HepG2 (cell line): Measurements from ENCODE around the gene OR8B2. TPM values are rescaled to one million over a fixed set of nuclear protein-coding genes. Genes with fewer than 3 reads are reported as not detected.

ENCODE experiments used
- ATAC-seq: fragments of 200-7000 bp; cut with Tn5 transposase; 3 replicates; pipeline ENCODE4 v1.9.1; 2020; ENCODE audit warnings: mild to moderate bottlenecking, moderate library complexity
- Bru-seq: library from RNA; stranded (reverse); fragments of 400-500 nt; gene quantifications from one replicate; lab custom pipeline; 2021; lab: Mats Ljungman, UMichigan
- BruChase-seq, 2 experiments: library from RNA; stranded (reverse); fragments of 400-500 nt; gene quantifications; one replicate each; lab custom pipeline; 2021; lab: Mats Ljungman, UMichigan
- BruUV-seq: library from RNA; stranded (reverse); fragments of 400-500 nt; replicated peaks from 2 replicates; lab custom pipeline; 2021; lab: Mats Ljungman, UMichigan
- CTCF ChIA-PET: fragments of 300-600 bp; formaldehyde crosslinking; extraction: SDS; loops from one replicate; lab custom pipeline; 2021; ENCODE audit warnings: low total read pairs, inconsistent platforms, low intra/inter-chr PET ratio; lab: Yijun Ruan, JAX
- POLR2A ChIA-PET: fragments of 350-600 bp; sonication (Branson Sonifier 250); formaldehyde crosslinking; loops from one replicate; lab custom pipeline; 2020; ENCODE audit warnings: antibody characterized with exemption, inconsistent platforms; lab: Yijun Ruan, JAX
- DNase-seq: peaks from one replicate; pipeline ENCODE4 v3.0.0-alpha.2; 2015; ENCODE audit warnings: low spot score
- FAIRE-seq: peaks from 3 replicates; lab custom pipeline; 2011; peaks lifted over from hg19 to GRCh38; lab: Jason Lieb, UNC
- H2AFZ ChIP-seq: one replicate; pipeline ENCODE4 v1.6.1; 2011; ENCODE audit warnings: low read length, inconsistent platforms
- H3K27ac ChIP-seq: fragments of 300-600 bp; 3 replicates; pipeline ENCODE4 v1.8.0; 2011; ENCODE audit warnings: mixed run types, mild to moderate bottlenecking, mixed read lengths, low read length, inconsistent platforms; ENCODE audit not compliant: insufficient read depth; ENCODE audit errors: extremely low read length
- H3K27me3 ChIP-seq, 2 experiments: fragments of 200-600 bp in 1 of 2; 2 replicates in 1 of 2; 3 replicates in 1 of 2; pipeline versions ENCODE4 v1.6.0 to v1.8.0; 2011; ENCODE audit warnings: low read length in 2 of 2, mild to moderate bottlenecking in 2 of 2, moderate library complexity in 2 of 2, inconsistent platforms in 1 of 2; ENCODE audit not compliant: insufficient read depth in 2 of 2, control insufficient read depth in 1 of 2
- H3K36me3 ChIP-seq, 2 experiments: fragments of 200-600 bp in 1 of 2; replicated peaks in 1 of 2; 2 replicates in 1 of 2; 3 replicates in 1 of 2; pipeline versions ENCODE4 v1.5.1 to v1.8.0; 2011; ENCODE audit warnings: low read length in 2 of 2, inconsistent platforms in 1 of 2; ENCODE audit not compliant: insufficient read depth in 2 of 2, control insufficient read depth in 1 of 2
- H3K4me1 ChIP-seq: 2 replicates; pipeline ENCODE4 v1.5.1; 2012; ENCODE audit warnings: low read length, inconsistent platforms; ENCODE audit not compliant: insufficient read depth
- H3K4me2 ChIP-seq: 2 replicates; pipeline ENCODE4 v1.6.0; 2011; ENCODE audit warnings: low read depth, low read length, inconsistent platforms
- H3K4me3 ChIP-seq, 3 experiments: fragments of 200-600 bp in 1 of 3; sonication (generic), shearing (Covaris generic) in 1 of 3; replicated peaks in 1 of 3; 2 replicates each; pipeline ENCODE4 v1.5.1; 2011 to 2016; ENCODE audit warnings: low read length in 3 of 3, inconsistent platforms in 2 of 3, low read depth in 2 of 3, mild to moderate bottlenecking in 2 of 3, control low read depth in 1 of 3, mixed read lengths in 1 of 3; ENCODE audit not compliant: insufficient read depth in 1 of 3
- H3K79me2 ChIP-seq: one replicate; pipeline ENCODE4 v1.6.1; 2011; ENCODE audit warnings: low read length, inconsistent platforms; ENCODE audit not compliant: insufficient read depth
- H3K9ac ChIP-seq: 2 replicates; pipeline ENCODE4 v1.6.0; 2011; ENCODE audit warnings: mild to moderate bottlenecking, low read depth, low read length, inconsistent platforms; ENCODE audit not compliant: insufficient read depth
- H3K9me3 ChIP-seq: 2 replicates; pipeline ENCODE4 v1.5.1; 2012; ENCODE audit warnings: mild to moderate bottlenecking, low read length
- H4K20me1 ChIP-seq: 2 replicates; pipeline ENCODE4 v1.6.0; 2011; ENCODE audit warnings: inconsistent platforms, mild to moderate bottlenecking, low read length, moderate library complexity; ENCODE audit not compliant: insufficient read depth
- GZF1 ChIP-seq: sonication (generic); formaldehyde crosslinking; IDR thresholded peaks from 2 replicates; pipeline ENCODE4 v1.5.1; 2020; ENCODE audit warnings: mild to moderate bottlenecking, missing genetic modification reagents
- MEIS1 ChIP-seq: sonication (generic); formaldehyde crosslinking; IDR thresholded peaks from 2 replicates; pipeline ENCODE4 v1.9.0; 2021; ENCODE audit warnings: mild to moderate bottlenecking, missing genetic modification reagents, moderate library complexity, borderline replicate concordance
- ONECUT2 ChIP-seq: sonication (generic); formaldehyde crosslinking; IDR thresholded peaks from 2 replicates; pipeline ENCODE4 v1.4.0; 2020; ENCODE audit warnings: missing genetic modification reagents
- SALL2 ChIP-seq: sonication (generic); formaldehyde crosslinking; IDR thresholded peaks from 2 replicates; pipeline ENCODE4 v1.8.1; 2023; ENCODE audit warnings: mild to moderate bottlenecking, missing genetic modification reagents, inconsistent platforms
- SP2 ChIP-seq: sonication (generic); formaldehyde crosslinking; IDR thresholded peaks from 2 replicates; pipeline ENCODE4 v1.5.1; 2020; ENCODE audit warnings: mild to moderate bottlenecking, missing genetic modification reagents
- TCF7 ChIP-seq: sonication (generic); IDR thresholded peaks from 2 replicates; pipeline ENCODE4 v1.6.1; 2016; ENCODE audit warnings: antibody characterized with exemption, low read depth
- THAP7 ChIP-seq: sonication (generic); formaldehyde crosslinking; IDR thresholded peaks from 2 replicates; pipeline ENCODE4 v1.8.1; 2023; ENCODE audit warnings: mild to moderate bottlenecking, missing genetic modification reagents
- ZBTB21 ChIP-seq: sonication (generic); formaldehyde crosslinking; IDR thresholded peaks from 2 replicates; pipeline ENCODE4 v1.4.0; 2020; ENCODE audit warnings: missing genetic modification reagents
- ZNF367 ChIP-seq: sonication (generic); formaldehyde crosslinking; IDR thresholded peaks from 2 replicates; pipeline ENCODE4 v1.4.0; 2020; ENCODE audit warnings: missing genetic modification reagents, borderline replicate concordance
- whole genome bisulfite sequencing: methylation state at CpG from one replicate; pipeline ENCODE4 v1.1.6; 2017; ENCODE audit warnings: low lambda C conversion rate; 5-methylcytosine and 5-hydroxymethylcytosine counted together
- in situ Hi-C: cut with HindIII; loops from 2 replicates; pipeline ENCODE4 v1.10.0; 2017; ENCODE audit warnings: low pct_unique_long_range_greater_than_20kb; ENCODE audit not compliant: extremely low pct_ligation_motif_present
- intact Hi-C: fragments of 100-400 bp; cut with micrococcal nuclease; formaldehyde crosslinking; loops from one replicate; pipeline ENCODE4 v1.10.0; 2022; ENCODE audit not compliant: unreplicated experiment
- long read RNA-seq, 2 experiments: library from RNA in 1 of 2; library from polyadenylated mRNA in 1 of 2; stranded (forward) in 1 of 2; unstranded in 1 of 2; transcript quantifications; one replicate each; pipeline ENCODE4 v2.0.0, GENCODE V29; 2019 to 2022
- polyA minus RNA-seq, 3 experiments: library from RNA; depleted of rRNA, polyadenylated mRNA; stranded (reverse); fragments of >200 nt; gene quantifications; 2 replicates each; pipeline ENCODE4 v1.2.3, GENCODE V29; 2011; ENCODE audit warnings: low replicate concordance in 1 of 3
- polyA plus RNA-seq, 8 experiments: library from polyadenylated mRNA; depleted of rRNA in 3 of 8; stranded (reverse) in 7 of 8; unstranded in 1 of 8; fragments of >200 nt; fragmentation: Illumina TruSeq in 4 of 8; extraction: Trizol in 4 of 8; gene quantifications; 2 replicates each; pipeline versions ENCODE4 v1.2.1 to v1.2.3, GENCODE V29; 2011 to 2016; ENCODE audit warnings: low read depth in 4 of 8, missing spikeins in 1 of 8, mixed read lengths in 1 of 8; ENCODE audit not compliant: insufficient read depth in 1 of 8
- total RNA-seq, 5 experiments: library from RNA; depleted of rRNA; stranded (reverse); fragments of >200 nt; fragmentation: Illumina TruSeq; extraction: Trizol; gene quantifications; 2 replicates each; pipeline ENCODE4 v1.2.3, GENCODE V29; 2016; ENCODE audit warnings: low read depth in 1 of 5

Gene OR8B2, protein sequence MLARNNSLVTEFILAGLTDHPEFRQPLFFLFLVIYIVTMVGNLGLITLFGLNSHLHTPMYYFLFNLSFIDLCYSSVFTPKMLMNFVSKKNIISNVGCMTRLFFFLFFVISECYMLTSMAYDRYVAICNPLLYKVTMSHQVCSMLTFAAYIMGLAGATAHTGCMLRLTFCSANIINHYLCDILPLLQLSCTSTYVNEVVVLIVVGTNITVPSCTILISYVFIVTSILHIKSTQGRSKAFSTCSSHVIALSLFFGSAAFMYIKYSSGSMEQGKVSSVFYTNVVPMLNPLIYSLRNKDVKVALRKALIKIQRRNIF
- total RNA-seq (2016; rRNA removed; fragmentation: Illumina TruSeq; extraction: Trizol) (not detected in 2 replicates), polyA plus RNA-seq (2011; rRNA removed) (not detected in 2 replicates), polyA minus RNA-seq (2011; rRNA and poly(A)+ RNA removed; ENCODE audit: low replicate concordance) (not detected in 2 replicates), Bru-seq, nascent RNA (not detected), BruChase-seq, experiment 1, labeled RNA remaining after a 6-hour chase (not detected), BruChase-seq, experiment 2, labeled RNA remaining after a 2-hour chase (not detected)
- not detected in 2 replicates for total RNA-seq (2016; cell fraction: cytosol; rRNA removed; fragmentation: Illumina TruSeq; extraction: Trizol; ENCODE audit: low read depth)
- not detected in 2 replicates for total RNA-seq (2016; cell fraction: insoluble cytoplasmic fraction; rRNA removed; fragmentation: Illumina TruSeq; extraction: Trizol)
- total RNA-seq (2016; cell fraction: membrane; rRNA removed; fragmentation: Illumina TruSeq; extraction: Trizol): not detected in 2 replicates
- not detected in 2 replicates for total RNA-seq (2016; cell fraction: nucleus; rRNA removed; fragmentation: Illumina TruSeq; extraction: Trizol)
- not detected in 2 replicates for polyA plus RNA-seq (2011; cell fraction: cytosol; rRNA removed)
- polyA plus RNA-seq (2011; cell fraction: nucleus; rRNA removed): not detected in 2 replicates
- polyA plus RNA-seq (2012): not detected in 2 replicates
- polyA plus RNA-seq (2016; cell fraction: cytosol; fragmentation: Illumina TruSeq; extraction: Trizol; ENCODE audit: low read depth): not detected in 2 replicates
- not detected in 2 replicates for polyA plus RNA-seq (2016; cell fraction: insoluble cytoplasmic fraction; fragmentation: Illumina TruSeq; extraction: Trizol; ENCODE audit: low read depth)
- not detected in 2 replicates for polyA plus RNA-seq (2016; cell fraction: membrane; fragmentation: Illumina TruSeq; extraction: Trizol; ENCODE audit: low read depth)
- not detected in 2 replicates for polyA plus RNA-seq (2016; cell fraction: nucleus; fragmentation: Illumina TruSeq; extraction: Trizol; ENCODE audit: insufficient read depth, low read depth)
- polyA minus RNA-seq (2011; cell fraction: cytosol; rRNA and poly(A)+ RNA removed): not detected in 2 replicates
- not detected in 2 replicates for polyA minus RNA-seq (2011; cell fraction: nucleus; rRNA and poly(A)+ RNA removed)
- long read RNA-seq, experiment 1: 0 reads
- long read RNA-seq, experiment 2: 0 reads

DNA sequence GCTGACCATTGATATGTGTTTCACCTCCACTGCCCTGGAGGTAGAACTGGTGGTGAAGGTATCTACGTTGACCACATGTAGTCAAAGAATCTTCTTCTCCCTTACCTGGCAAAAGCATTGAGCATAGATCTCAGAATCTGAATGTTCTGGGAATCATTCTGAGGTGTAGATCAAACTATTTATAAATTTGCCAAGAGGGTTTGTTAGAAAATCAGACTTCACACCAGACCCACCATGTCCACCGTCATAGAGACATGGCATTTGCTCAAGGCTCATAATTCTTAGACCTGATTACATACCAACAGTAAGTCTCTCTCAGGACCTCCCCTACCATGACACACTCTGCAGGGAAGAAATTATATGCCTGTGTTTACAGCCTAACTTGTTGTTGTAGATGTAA, at the start of gene OR8B2:
Gene OR8B2, minus strand, starts transcription at position 101 of the 400 bp plus-strand sequence. CDS start 1,156 bp downstream, outside the sequence.
- WGBS: 0% methylated on average over 2 of the region's 2 CpGs
- FAIRE-seq: no peak
- no peak for ATAC-seq
- no peak for TF ChIP-seq ZNF367 (CRISPR knock-in tag)
- TF ChIP-seq GZF1 (CRISPR knock-in tag): no peak
- no peak for TF ChIP-seq MEIS1 (CRISPR knock-in tag)
- no peak for TF ChIP-seq THAP7 (CRISPR knock-in tag)
- no peak for TF ChIP-seq ONECUT2
- no peak for TF ChIP-seq TCF7
- no peak for TF ChIP-seq ZBTB21
- TF ChIP-seq SP2 (CRISPR knock-in tag): no peak
- TF ChIP-seq SALL2: no peak
- TF ChIP-seq, all 625 proteins: peak for 0
- DNase-seq: no peak
- Histone ChIP-seq H3K4me2 (no peak within 1 kb of the TSS), H3K4me3 (no peak within 1 kb of the TSS), H2AFZ (no peak within 1 kb of the TSS), H3K9me3 (no peaks in the 10 kb centered on the region), H3K9ac (no peak within 1 kb of the TSS), H3K36me3 (no peaks in the 10 kb centered on the region), H3K79me2 (no peaks in the 10 kb centered on the region), H4K20me1 (no peaks in the 10 kb centered on the region), H3K27ac (no peak within 1 kb of the TSS), H3K27me3 (no peaks in the 10 kb centered on the region), H3K4me1 (no peaks in the 10 kb centered on the region)
- intact Hi-C loops: no loop called here
- BruUV-seq: no TSS peak
- in situ Hi-C loops: no loop called here
- POLR2A ChIA-PET: no interaction called here
- CTCF ChIA-PET: no interaction called here
